ENCODE data around the gene B3GNT9. TPM values are rescaled to one million over a fixed set of nuclear protein-coding genes. Genes with fewer than 3 reads are reported as not detected.
"Not testable (repeated sequence)": the region's sequence is repeated elsewhere in the genome, so short reads cannot be mapped to it uniquely, and the experiment has no call there.

The B3GNT9 gene
- total RNA-seq, 1 experiment from 2014 or later = 82.1 TPM

DNA sequence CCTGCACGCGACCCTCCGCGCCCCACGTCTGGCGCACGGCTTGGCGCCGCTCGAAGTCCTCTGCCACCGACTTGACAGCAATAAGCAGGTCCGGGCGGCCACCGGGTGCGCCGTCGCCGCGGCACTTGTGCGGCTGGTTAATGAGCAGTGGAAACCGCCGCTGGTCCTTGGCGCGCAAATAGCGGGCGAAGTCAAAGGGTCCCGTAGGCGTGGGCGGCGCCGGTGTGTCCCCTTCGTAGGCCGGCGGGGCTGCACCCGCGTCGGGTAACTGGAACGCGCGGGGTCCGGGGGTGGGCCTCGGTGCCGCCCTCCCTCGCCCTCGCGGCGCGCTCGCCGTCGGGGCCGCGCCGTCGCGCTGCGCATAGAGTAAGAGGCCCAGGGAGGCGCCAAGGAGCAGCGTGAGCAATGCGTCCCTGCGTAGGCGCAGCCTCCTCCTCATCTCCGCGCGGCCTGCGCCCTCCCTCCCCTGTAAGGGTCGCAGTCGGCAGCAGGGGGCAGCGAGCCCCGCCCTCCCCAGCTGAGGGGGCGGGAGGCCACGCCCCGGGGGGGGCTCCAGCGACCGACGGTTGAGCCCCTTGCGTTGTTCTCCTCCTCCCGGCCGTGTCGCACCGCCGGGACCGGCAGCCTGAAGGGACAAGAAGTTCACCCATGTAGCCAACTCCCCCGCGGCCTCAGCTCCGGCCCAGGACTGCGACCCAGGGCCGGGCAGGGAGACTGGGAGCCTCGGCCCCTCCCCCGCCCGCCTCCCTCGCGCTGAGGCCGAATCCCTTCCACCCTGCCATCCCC lies 558 bp downstream of the B3GNT9 start:
- no peak for DNase-seq (ENCODE audit: low read depth)

DNA sequence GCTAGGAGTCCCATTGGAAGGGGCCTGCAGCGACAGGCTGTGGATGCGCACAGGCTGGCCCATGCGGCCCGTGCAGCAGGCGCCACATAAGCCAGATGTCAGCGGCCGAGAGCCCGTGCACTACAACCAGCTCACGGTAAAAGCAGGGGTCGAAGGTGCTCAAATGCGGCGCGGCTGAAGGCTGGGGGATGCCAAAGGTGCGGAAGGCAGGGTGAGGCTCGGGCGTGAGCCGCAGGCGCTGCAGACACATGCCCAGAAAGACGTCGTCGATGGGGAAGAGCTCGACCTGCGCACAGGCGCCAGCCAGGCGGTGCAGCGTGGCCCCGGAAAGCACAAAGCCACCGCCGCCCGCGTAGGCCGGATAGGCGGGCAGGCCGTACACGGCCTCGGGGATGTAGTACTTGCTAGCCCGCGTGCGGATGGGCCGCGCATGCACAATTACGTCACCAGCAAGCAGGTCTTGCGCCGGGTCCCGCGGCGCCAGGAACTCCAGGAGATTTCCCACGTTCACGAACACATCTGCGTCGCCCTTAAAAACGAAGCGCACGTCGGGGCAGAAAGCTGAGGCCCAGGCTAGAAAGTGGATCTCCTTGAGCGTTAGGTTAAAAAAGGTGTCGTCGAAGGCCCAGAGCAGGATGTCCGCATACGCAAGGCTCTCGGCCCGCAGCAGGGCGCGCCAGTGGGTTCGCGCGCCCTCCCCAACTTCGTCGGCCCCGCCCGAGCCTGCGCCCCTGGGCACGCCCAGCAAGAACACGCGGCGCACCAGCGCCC lies 1.3 kb downstream of the B3GNT9 start:
- no peak for DNase-seq (ENCODE audit: low read depth)

DNA sequence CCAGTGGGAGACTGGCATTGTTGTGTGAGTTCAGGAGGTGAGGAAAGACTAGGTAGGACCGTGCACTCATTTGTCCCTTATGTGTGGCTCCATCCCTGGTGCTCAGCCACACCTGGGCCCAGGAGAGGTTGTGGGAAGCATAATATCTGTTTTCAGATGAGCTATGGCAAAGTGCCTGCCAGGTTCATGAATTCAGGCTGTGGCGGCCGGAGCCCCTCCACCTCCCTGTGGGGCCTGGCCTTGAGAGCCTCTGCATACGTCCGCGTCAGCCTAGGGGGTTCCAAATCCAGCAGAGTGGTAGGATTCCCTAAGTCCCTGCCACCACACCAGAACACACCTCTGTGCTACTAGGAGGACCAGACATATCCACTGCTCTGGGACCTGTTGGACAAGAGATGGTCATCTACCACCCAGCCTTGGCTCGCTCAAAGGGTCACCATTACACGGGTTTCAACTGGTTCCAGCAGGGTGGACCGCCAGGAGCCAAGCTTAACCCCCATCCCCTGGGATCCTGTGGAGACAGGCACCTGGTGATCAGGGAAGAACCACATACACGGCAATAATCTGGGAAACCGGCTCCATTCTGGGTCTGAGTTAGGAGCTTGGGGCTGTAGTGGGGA lies 2.0 kb downstream of the B3GNT9 start:
- no peak for DNase-seq (ENCODE audit: low read depth)

DNA sequence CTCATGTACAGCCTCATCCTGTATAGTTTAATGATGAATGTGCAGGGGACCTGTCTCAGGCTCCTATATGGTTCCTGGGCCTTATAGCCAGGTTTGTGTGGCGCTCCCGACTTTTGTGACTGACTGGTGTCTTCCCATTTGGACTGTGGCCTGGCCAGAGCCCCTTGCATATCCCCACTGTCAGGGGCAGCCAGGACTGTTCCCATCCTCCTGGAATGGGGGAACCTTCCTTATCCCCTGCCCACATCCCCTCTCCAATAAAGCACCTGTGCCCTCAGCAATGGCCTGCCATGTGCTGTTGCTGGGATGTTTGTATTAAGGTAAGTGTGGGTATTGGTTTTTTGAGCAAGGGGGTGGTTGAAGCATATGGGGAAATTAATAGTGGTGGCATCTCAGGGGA lies 2.6 kb downstream of the B3GNT9 start:
- DNase-seq (ENCODE audit: low read depth) = no peak

DNA sequence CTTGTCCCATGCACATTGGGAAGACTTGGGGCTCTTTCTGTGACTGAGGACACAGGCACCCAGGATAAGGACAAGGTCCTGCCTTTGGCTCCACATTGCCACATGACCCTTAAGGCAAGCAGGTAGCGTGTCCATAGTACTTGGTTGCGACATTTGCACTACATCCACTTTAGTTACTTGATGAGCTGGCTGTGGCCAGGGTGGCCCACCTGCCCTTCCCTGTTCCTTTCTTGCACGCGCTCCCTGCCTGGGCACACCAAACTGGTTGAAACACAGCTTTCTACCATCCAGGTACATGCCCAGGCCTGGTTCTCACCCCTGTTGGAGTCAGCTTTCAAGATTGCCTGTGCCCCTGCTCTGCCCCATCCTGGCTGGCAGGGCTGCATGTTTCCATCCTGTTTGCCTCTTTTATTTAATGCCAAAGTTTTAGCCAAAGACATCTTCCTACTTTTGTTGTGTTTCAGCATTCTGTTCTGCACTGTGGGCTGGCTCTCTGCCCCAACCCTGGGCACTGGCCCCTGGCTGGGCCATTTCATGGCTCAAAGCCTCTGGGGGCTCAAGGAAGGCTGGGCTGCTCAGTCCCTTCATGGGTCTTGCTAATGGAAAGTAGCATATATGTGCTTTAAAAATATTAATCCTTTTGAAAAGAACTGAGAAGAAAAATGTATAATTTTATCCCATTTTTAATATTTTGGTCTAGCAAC lies 3.2 kb downstream of the B3GNT9 start:
- no peak for DNase-seq (ENCODE audit: low read depth)

DNA sequence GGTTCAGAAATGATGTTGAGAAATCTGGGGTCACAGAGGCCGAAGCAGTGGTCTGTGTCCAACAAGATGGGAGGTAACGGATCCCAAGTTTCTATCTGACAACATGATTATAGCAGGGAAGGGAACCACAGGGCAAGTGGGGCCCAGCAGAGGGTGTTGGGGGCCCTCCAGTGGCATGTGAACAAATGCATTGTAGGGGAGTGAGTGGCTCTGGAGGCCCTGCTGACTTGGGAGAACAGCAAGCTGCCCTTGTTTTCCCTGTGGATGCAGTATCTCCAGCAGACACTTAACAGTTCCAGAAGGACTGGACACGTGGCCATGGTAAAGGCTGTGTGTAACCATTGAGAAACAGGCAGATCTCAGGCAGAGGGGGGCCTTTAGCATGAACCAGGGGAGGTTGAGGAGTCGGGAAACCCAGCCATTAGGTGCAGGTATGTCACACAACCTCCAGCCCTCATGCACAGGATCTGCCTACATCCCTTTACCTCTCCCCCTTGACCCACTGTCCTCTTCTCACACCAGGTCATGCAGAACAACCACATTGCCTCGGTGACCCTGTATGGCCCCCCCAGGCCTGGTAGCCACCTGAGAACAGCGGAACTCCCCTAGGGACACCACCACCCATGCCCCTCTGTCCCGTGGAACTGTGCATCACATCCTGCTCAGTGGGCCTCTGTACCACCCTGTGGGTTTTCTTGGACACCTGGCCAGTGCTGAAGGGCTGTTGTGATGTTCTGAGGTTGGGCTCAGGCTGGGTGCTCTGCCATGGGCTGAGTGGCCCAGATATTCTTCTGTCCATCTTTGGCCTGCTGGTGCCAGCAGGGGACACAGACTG lies 4.1 kb downstream of the B3GNT9 start:
- DNase-seq (ENCODE audit: low read depth) = peak; percentile 41

DNA sequence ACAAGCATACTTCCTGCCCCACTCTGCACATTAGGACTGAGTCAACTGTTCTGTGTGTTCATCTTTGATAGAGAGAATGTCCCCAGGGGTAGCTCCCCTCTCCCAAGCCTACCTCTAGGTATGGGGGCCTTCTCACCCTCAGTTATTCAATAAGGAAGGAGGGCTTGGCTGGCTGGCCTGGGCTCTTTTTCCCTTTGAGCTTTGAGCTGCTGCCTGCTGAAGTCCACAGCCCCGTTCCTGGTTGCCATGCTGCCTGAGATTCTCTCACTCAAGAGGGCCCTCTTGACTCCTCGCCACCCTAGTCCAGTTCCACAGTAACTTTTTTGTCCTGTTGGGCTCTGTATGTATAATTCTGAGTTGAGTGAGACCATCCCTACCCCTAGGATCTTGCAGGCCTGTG lies 5.1 kb downstream of the B3GNT9 start:
- DNase-seq (ENCODE audit: low read depth) = no peak

DNA sequence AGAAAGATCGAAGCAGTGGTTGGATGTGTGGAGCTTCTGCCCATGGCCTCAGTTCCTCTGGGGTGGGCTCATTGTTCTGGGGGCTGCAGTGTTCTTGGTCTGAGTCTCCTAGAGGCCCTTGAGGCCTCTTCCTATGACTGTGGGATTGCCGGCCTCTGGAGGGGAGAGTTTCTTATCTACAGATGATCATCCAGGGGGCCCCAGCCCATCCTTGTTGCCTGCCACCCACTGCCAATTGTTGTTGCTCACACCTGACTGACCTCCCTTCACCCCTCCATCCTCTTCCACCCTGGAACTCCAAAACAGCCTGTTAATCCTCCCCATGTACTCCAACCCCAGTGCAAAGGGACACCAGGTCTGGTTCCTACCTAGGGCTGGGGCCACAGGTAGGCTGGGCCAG lies 5.9 kb downstream of the B3GNT9 start:
- no peak for DNase-seq (ENCODE audit: low read depth)

DNA sequence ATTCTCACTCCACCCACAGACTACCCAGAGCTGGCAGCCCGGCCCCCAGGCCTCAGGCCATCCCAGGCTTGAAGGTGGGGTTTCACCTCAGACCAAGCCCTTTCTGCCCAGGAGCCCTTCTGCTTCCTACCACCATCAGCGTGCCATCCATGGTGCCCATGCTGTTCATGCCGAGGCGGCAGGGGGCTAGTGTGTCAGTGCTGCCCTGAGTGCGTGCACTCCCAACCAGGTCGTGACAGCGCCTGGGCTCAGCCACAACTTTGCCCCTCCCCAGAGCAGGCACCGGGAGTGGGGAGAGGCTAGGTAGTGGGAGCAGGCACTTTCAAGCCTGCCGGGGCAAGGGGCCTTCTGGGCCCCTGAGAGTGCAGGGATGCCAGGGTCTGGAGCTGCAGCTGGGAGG lies 8.5 kb downstream of the B3GNT9 start:
- DNase-seq (ENCODE audit: low read depth) = no peak

DNA sequence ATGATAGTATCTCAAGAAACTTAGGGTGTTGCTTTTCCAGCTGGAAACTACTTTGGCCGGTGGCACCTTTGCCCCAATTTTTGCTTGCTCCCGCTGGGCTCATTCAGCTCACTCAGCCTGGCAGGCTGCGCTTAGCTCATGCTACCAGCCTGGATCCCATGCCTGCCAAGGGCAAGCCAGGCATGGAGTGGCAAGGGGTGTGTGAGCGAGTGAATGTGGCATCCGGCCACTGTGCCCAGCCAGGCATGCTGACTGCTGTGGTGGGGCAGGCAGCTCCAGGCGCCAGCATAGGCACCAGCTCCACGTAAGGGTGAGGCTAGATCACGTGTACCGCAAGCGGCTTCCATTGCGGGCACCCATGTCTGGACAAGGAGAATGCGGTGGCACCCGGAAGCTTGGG lies 9.4 kb downstream of the B3GNT9 start:
- no peak for DNase-seq (ENCODE audit: low read depth)

DNA sequence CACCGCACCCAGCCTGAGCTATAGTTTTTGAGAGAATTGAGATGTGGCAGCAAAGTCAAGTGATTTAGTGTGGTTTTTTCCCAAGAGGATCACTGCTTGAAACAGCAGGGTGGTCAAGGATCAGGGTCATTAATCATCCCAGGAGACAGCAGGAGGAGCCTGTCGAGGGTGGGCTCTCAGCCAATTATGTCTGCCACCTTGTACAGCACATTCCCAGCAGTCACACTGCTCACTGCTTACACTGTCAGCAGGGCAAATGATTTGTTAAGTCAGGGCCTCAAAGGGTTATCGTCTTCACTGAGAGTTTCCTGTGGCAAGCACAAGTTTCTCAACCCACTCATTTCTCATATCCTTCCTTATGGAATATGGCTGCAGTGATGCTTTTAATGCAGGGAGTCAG lies 13.2 kb downstream of the B3GNT9 start:
- DNase-seq (ENCODE audit: low read depth) = no peak

DNA sequence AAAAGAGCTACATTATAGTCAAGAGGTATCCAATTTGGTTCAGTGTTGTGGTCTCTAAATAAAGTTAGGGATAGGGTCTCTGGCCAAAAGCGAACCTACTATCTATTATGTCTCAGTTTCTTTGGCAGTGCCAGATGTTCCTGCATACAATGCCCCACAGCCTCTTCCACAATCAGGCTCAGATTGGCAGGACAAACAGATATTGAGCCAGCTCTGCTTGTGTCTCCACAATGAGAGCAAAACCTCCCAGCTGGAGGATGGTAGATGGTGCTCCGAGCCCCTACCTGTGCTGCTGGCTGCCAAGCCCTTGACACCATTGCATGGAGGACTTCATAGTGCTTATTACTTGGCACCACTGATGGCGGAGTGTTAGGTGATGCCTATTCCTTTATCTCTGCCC lies 21.4 kb downstream of the B3GNT9 start:
- DNase-seq (ENCODE audit: low read depth) = no peak

DNA sequence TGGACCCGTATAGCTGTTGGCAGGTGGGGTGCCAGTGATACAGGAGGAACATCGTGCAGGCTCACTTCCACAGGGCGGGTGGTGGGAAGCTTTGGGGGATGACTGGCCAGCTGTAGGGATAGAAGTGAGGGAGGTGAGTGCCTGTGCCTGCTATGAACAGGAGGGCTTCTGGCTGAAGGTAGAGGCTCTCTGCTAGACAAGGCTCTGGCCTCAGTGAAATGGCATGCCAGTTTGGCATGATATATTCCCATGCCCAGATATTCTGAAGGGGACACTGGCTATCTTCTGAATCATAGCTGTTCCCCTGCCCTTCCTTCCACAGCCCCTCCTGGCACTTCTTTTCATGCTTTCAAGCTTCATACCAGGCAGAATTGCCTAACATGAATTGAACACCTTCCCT lies 21.9 kb downstream of the B3GNT9 start:
- DNase-seq (ENCODE audit: low read depth) = no peak

DNA sequence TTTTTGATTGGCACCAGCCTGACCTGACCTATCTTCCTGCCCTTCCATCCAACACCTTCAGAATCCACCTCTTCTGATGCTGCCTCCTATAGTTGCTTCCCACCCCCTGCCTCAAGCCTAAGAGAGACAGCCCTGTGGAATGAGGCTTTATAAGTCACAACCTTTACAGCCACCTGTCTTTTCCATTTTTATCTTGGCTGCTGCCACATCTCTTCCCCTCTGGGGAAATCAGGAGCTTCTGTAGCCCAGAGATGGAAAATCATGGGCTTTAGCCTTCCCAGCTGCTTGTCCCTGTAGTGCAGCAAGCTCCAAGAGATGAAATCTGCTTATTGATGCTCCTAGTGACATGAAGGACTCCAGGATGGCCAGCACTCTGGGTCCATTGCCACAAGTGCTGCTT lies 22.4 kb downstream of the B3GNT9 start:
- no peak for DNase-seq (ENCODE audit: low read depth)

DNA sequence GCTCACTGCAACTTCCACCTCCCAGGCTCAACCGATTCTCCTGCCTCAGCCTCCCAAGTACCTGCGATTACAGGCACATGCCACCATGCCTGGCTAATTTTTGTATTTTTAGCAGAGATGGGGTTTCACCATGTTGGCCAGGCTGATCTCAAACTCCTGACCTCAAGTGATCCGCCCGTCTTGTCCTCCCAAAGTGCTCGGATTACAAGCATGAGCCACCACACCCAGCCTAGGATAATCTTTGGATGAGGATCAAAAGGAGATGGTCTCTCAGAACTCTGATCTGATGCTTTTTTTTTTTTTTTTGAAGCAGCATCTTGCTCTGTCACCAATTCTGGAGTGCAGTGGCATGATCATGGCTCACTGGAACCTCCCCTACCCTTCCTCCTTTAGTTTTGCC lies 28.0 kb downstream of the B3GNT9 start:
- DNase-seq (ENCODE audit: low read depth) = not testable (repeated sequence)

DNA sequence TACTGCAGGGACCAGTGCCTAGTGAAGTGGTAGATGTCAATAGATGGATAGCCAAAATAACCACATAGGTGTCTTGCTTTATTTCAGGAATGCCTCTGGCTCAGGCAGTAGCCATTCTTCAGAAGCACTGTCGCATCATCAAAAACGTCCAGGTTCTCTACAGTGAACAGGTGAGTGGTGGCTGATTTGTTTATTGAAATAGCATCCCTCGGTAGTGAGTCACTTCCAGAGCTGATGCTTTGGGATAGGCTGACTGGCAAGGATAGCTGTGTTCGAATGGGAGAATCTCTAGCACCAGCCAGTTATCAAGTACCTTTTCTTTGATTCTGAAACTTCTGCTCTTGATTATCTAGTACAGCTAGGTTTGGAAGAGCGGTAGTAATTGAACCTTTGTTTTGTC lies 30.8 kb downstream of the B3GNT9 start:
- peak; percentile 27 for DNase-seq (ENCODE audit: low read depth)

DNA sequence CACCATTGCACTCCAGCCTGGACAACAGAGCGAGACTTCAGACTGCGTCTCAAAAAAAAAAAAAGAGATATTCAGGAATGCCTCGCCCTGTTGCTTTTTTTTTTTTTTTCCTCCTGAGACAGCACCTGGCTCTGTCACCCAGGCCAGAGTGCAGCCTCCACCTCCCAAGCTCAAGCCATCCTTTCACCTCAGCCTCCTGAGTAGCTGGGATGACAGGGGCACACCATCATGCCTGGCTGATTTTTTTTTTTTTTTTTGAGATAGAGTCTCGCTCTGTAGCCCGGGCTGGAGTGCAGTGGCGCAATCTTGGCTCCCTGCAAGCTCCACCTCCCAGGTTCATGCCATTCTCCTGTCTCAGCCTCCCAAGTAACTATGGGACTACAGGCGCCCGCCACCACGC lies 33.1 kb downstream of the B3GNT9 start:
- DNase-seq (ENCODE audit: low read depth) = no peak

DNA sequence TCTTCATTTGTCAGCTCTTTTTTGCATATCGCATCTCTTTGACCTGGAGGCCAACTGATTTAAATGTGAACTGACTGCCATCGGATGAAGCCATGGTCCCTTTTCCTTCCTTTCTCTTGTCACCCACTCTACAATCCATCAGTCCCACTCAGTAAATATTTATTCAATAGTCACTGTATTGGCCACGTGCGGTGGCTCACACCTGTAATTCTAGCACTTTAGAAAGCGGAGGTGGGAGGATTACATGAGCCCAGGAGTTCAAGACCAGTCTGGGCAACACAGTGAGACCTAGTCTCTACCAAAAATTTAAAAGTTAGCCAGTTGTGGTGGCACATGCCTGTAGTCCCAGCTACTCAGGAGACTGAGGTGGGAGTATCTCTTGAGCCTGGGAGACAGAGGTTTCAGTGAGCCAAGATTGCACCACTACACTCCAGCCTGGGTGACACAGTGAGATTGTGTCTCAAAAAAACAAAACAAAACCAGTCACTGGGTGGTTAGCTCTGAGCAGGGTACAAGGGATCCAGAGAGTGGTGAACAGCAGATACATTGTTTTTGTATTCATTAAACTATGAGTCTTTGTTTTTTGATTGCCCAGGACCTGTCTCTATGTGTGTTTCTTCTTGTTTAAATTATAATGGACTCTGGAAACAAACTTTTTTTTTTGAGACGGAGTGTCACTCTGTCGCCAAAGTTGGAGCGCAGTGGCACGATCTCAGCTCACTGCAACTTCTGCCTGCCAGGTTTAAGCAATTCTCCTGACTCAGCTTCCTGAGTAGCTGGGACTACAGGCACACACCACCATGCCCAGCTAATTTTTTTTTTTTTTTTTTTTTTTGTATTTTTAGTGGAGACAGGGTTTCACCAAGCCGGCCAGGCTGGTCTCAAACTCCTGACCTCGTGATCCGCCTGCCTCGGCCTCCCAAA lies 34.1 kb downstream of the B3GNT9 start:
- DNase-seq (ENCODE audit: low read depth) = peak; percentile 39

DNA sequence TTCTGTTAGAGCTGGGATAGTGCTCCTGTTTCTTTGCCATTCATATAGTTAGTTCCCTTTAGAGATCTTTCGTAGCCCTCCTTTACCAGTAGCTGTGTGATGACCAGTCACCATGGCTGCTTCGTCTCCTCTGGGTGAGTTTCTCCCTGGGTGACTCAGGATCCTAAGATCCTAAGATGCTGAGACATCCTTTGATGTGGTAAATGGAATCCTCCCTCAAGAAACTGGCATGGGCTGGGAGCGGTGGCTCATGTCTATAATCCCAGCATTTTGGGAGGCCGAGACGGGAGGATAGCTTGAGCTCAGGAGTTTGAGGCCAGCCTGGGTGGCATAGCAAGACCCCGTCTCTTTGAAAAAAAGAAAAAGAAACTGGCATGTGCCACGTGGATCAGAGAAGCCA lies 35.2 kb downstream of the B3GNT9 start:
- peak; percentile 98 for DNase-seq (ENCODE audit: low read depth)

DNA sequence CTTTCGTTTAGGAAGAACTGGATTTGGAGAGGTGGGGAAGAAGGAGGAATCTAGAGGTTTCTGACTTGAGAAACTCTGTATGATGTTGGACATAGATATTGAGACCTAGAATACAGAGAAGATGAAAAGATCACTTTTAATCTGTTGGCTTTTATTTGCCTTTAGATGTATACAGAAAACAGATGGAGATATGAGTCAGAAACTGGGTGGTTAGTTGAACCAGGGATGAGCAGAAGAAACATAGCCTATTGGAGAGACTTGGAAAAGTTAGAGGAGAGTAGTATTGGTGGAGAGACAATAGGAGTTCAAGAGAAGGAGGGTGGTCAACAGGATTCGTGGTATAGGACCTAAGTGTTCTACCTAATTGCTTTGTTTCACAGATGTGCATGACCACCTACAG lies 36.0 kb downstream of the B3GNT9 start:
- DNase-seq (ENCODE audit: low read depth) = peak; percentile 42
